Measurements from ENCODE around the gene ATOH8.

Gene ATOH8

DNA sequence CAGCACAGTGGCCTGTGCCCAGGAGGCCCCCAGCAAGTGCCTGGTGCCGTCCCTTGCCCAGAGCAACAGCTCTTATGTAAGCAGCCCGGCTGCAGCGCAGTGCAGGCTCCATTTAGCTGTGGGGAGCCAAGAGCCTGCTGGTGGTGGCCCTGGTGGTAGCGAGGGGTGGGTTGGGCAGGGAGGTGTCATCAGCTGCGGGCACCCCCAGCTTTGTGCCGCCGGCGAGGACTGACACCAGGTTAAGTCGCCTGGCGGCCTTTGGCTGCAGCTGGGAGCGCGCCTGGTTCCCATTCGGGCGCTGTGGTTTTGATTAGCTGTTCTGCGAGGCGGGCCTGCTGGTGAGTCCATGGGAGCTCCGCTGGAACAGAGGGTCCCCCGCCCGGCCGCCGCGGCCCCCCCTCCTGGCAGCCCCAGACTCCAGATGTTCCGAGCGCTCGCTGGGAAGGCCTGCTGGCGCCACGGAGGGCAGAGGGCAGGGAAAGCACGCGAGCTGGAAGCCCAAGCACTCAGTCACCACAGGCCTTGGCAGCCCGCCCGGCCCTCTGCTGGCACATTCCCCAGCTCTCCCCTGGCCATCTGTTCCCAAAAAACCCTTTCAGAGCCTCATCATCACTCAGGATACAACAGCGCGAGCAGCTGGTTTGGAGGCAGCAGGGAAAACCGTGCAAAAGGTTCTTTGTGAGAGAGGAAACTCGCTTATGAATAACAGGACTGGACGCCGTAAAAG, 18.4 kb downstream of the ATOH8 start:
- Histone ChIP-seq H3K27ac (no peak overlapping the region), H3K79me2 (ENCODE audit: insufficient read depth, low read depth) (no peaks in the 10 kb centered on the region), H3K27me3 (ENCODE audit: insufficient read depth, low read depth) (peaks cover 24% of the 10 kb centered on the region), H2AFZ (ENCODE audit: low read depth) (no peak overlapping the region), H3K4me3 (IDR thresholded peaks at IDR 0.05; ENCODE audit: insufficient read depth, low read depth, low read length) (no peak overlapping the region), H3K4me2 (no peak overlapping the region), H3K4me1 (ENCODE audit: low read depth, poor library complexity, severe bottlenecking) (no peaks in the 10 kb centered on the region), H3K9ac (no peak overlapping the region), H3K36me3 (ENCODE audit: insufficient read depth) (no peaks in the 10 kb centered on the region), H4K20me1 (ENCODE audit: insufficient read depth) (no peaks in the 10 kb centered on the region)
- TF ChIP-seq, protein P1, sequence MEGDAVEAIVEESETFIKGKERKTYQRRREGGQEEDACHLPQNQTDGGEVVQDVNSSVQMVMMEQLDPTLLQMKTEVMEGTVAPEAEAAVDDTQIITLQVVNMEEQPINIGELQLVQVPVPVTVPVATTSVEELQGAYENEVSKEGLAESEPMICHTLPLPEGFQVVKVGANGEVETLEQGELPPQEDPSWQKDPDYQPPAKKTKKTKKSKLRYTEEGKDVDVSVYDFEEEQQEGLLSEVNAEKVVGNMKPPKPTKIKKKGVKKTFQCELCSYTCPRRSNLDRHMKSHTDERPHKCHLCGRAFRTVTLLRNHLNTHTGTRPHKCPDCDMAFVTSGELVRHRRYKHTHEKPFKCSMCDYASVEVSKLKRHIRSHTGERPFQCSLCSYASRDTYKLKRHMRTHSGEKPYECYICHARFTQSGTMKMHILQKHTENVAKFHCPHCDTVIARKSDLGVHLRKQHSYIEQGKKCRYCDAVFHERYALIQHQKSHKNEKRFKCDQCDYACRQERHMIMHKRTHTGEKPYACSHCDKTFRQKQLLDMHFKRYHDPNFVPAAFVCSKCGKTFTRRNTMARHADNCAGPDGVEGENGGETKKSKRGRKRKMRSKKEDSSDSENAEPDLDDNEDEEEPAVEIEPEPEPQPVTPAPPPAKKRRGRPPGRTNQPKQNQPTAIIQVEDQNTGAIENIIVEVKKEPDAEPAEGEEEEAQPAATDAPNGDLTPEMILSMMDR (conservative IDR thresholded peaks at IDR 0.05; ENCODE audit: low read depth, low read length), result no peak

DNA sequence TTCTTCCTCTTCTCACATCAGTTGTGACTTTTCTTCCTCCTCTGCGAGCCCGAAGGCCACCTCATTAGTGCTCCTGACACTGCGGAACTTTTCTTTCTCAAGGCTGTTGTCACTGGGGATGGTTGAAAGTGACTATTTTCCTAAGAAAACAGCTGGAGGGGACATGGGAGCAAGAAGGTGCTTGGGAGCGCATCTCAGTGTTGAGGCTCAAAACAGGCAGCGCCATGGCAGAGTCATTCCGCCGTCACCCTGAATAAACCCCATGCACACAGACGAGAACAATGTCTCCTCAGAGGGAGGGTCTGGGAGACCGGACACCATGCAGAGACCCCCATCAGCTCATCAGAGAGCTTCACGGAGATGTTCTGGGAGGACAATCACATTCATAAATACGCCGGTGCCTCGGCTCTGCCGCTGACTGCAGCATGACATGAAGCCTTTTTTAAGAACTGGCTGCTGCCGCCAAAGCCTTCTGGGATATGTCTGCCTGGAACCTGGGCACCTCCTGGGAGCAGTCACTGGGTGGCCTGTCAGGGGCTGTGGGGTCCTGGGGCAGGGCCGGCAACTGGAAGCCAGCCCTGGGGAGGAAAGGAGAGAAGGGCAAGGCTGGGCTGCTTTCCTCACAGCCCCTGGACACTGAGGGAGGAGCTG, 19.2 kb downstream of the ATOH8 start:
- H3K36me3 ChIP-seq (ENCODE audit: insufficient read depth), result no peaks in the 10 kb centered on the region
- TF ChIP-seq, protein P1 (conservative IDR thresholded peaks at IDR 0.05; ENCODE audit: low read depth, low read length), result no peak
- H3K27me3 ChIP-seq (ENCODE audit: insufficient read depth, low read depth), result peaks cover 24% of the 10 kb centered on the region
- H3K4me1 ChIP-seq (ENCODE audit: low read depth, poor library complexity, severe bottlenecking), result no peaks in the 10 kb centered on the region
- no peak overlapping the region for H3K4me3 ChIP-seq (IDR thresholded peaks at IDR 0.05; ENCODE audit: insufficient read depth, low read depth, low read length)
- H2AFZ ChIP-seq (ENCODE audit: low read depth), result no peak overlapping the region
- H3K4me2 ChIP-seq, result no peak overlapping the region
- no peak overlapping the region for H3K9ac ChIP-seq
- no peaks in the 10 kb centered on the region for H4K20me1 ChIP-seq (ENCODE audit: insufficient read depth)
- no peaks in the 10 kb centered on the region for H3K79me2 ChIP-seq (ENCODE audit: insufficient read depth, low read depth)
- H3K27ac ChIP-seq, result no peak overlapping the region

DNA sequence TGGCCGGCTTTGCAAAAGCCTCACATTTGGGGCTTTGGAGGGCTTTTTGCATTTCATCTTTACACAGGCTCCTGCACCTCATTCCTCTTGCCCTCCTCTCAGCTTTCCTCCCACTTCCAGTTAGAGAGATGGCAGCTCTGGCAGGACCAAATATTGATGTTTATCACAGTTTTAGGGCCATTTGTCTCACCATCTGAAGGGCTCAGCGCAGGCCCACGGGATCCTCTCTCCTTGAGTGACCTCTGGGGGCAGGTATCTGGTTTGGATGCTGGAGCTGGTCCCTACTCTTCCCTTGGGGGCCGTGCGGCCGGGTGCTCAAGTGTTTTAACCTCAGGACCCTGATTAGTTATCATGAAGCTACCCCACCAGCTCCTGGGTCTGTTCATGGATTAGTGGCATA, 19.9 kb downstream of the ATOH8 start:
- no peak overlapping the region for H3K4me2 ChIP-seq
- H3K4me3 ChIP-seq (IDR thresholded peaks at IDR 0.05; ENCODE audit: insufficient read depth, low read depth, low read length), result no peak overlapping the region
- no peaks in the 10 kb centered on the region for H3K36me3 ChIP-seq (ENCODE audit: insufficient read depth)
- no peak overlapping the region for H3K9ac ChIP-seq
- no peaks in the 10 kb centered on the region for H4K20me1 ChIP-seq (ENCODE audit: insufficient read depth)
- no peak overlapping the region for H3K27ac ChIP-seq
- H3K79me2 ChIP-seq (ENCODE audit: insufficient read depth, low read depth), result no peaks in the 10 kb centered on the region
- no peak overlapping the region for H2AFZ ChIP-seq (ENCODE audit: low read depth)
- TF ChIP-seq, protein P1 (conservative IDR thresholded peaks at IDR 0.05; ENCODE audit: low read depth, low read length), result no peak
- H3K27me3 ChIP-seq (ENCODE audit: insufficient read depth, low read depth), result peaks cover 24% of the 10 kb centered on the region
- no peaks in the 10 kb centered on the region for H3K4me1 ChIP-seq (ENCODE audit: low read depth, poor library complexity, severe bottlenecking)

DNA sequence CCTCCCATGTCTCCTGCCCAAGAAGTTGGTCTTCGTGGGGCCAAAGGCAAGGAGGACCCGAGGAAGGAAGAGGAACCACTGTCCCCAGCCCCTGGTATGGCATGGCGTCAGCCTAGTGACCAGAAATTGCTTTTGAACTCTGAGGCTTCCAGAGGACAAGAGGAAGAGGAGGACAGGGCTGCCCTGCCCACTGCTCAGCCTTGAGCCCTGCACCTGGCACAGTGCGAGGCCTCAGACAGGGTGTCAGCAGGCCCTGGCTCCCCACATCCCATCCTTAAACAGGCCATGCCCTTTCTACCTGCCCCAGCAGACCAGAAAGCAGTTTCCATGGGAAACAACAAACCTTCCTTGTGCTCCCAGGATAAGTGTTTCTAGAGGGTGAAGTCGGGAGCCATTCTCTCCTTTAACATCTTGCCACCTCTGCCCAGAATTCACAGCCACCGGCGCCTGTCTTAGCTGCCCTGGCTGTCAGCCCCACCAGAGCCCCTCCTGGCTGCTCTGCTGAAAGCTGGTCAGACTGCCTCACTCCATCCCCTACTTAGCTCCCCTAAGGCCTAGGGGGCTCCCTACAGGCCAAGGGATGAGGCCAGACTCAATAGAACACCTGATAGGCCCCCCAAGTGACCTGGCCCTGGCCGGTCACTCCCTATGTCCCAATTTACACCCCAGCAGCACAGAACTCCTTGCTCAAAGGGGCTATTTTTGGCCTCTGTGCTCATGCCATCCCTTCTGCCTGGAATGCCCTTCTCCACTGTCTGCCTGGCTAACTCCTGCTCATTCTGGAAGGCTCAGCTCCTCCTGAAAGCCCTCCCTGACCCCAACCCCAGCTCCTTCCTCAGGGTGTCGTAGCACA, 20.6 kb downstream of the ATOH8 start:
- Histone ChIP-seq H3K79me2 (ENCODE audit: insufficient read depth, low read depth) (no peaks in the 10 kb centered on the region), H3K4me1 (ENCODE audit: low read depth, poor library complexity, severe bottlenecking) (no peaks in the 10 kb centered on the region), H3K4me3 (IDR thresholded peaks at IDR 0.05; ENCODE audit: insufficient read depth, low read depth, low read length) (no peak overlapping the region), H3K27me3 (ENCODE audit: insufficient read depth, low read depth) (peaks cover 24% of the 10 kb centered on the region), H3K36me3 (ENCODE audit: insufficient read depth) (no peaks in the 10 kb centered on the region), H3K9ac (no peak overlapping the region), H3K27ac (no peak overlapping the region), H2AFZ (ENCODE audit: low read depth) (no peak overlapping the region), H3K4me2 (no peak overlapping the region), H4K20me1 (ENCODE audit: insufficient read depth) (no peaks in the 10 kb centered on the region)
- TF ChIP-seq, protein P1 (conservative IDR thresholded peaks at IDR 0.05; ENCODE audit: low read depth, low read length), result no peak

Measured in KMS-11 (cell line).